Measurements from ENCODE around the gene TGFBRAP1.

TGFBRAP1 gene

GRCh38 chr2:105261061-105261460 is 68.5 kb downstream of the TGFBRAP1 start:
- no peak overlapping the region for H3K4me3 ChIP-seq (replicated peaks; ENCODE audit: low read depth, low read length)
- peak; percentile 84 for DNase-seq (ENCODE audit: low read depth)
- TF ChIP-seq CTCF (IDR thresholded peaks at IDR 0.05; ENCODE audit: low read length, missing control alignments): no peak

- H3K4me3 ChIP-seq (replicated peaks; ENCODE audit: low read depth, low read length): no peak overlapping the region
- no peak for TF ChIP-seq CTCF (IDR thresholded peaks at IDR 0.05; ENCODE audit: low read length, missing control alignments)
- DNase-seq (ENCODE audit: low read depth): no peak
These were observed 70.6 kb downstream of the TGFBRAP1 start for GRCh38 chr2:105258835-105259350.

GRCh38 chr2:105257981-105258380 is 71.6 kb downstream of the TGFBRAP1 start:
- H3K4me3 ChIP-seq (replicated peaks; ENCODE audit: low read depth, low read length): no peak overlapping the region
- DNase-seq (ENCODE audit: low read depth): no peak
- TF ChIP-seq CTCF (IDR thresholded peaks at IDR 0.05; ENCODE audit: low read length, missing control alignments): no peak

GRCh38 chr2:105256431-105257047 is 73.0 kb downstream of the TGFBRAP1 start:
- no peak for TF ChIP-seq CTCF (IDR thresholded peaks at IDR 0.05; ENCODE audit: low read length, missing control alignments)
- no peak overlapping the region for H3K4me3 ChIP-seq (replicated peaks; ENCODE audit: low read depth, low read length)
- peak; percentile 23 for DNase-seq (ENCODE audit: low read depth)

- no peak for DNase-seq (ENCODE audit: low read depth)
- no peak overlapping the region for H3K4me3 ChIP-seq (replicated peaks; ENCODE audit: low read depth, low read length)
- no peak for TF ChIP-seq CTCF (IDR thresholded peaks at IDR 0.05; ENCODE audit: low read length, missing control alignments)
These were observed 73.6 kb downstream of the TGFBRAP1 start for GRCh38 chr2:105255979-105256378.

GRCh38 chr2:105254531-105255210 is 74.9 kb downstream of the TGFBRAP1 start:
- no peak for TF ChIP-seq CTCF (IDR thresholded peaks at IDR 0.05; ENCODE audit: low read length, missing control alignments)
- H3K4me3 ChIP-seq (replicated peaks; ENCODE audit: low read depth, low read length): no peak overlapping the region
- no peak for DNase-seq (ENCODE audit: low read depth)
